Neural cell (in vitro differentiated cells): Measurements from ENCODE around the gene SLC4A2.

ENCODE experiments used
- EP300 ChIP-seq: fragments of 450-650 bp; conservative IDR thresholded peaks from 2 replicates; pipeline ENCODE4 v1.6.1; 2014; ENCODE audit warnings: antibody characterized with exemption, mild to moderate bottlenecking, moderate library complexity; ENCODE audit not compliant: poor library complexity, severe bottlenecking
- EZH2 ChIP-seq: fragments of 200-600, 300-800 bp; shearing (Covaris generic), sonication (generic); IDR thresholded peaks from 2 replicates; pipeline ENCODE4 v1.6.1; 2014; ENCODE audit warnings: antibody characterized with exemption, low read length, borderline replicate concordance, mild to moderate bottlenecking; ENCODE audit not compliant: insufficient read depth, poor library complexity, severe bottlenecking
- POLR2AphosphoS5 ChIP-seq: IDR thresholded peaks from 2 replicates; pipeline ENCODE4 v1.6.1; 2012
- REST ChIP-seq: IDR thresholded peaks from 2 replicates; pipeline ENCODE4 v1.6.1; 2012; ENCODE audit warnings: borderline replicate concordance
- TF ChIP-seq, protein P1 (sequence below): fragments of 450-650 bp; IDR thresholded peaks from 2 replicates; pipeline ENCODE4 v1.5.1; 2014; ENCODE audit warnings: antibody characterized with exemption, mild to moderate bottlenecking, moderate library complexity; ENCODE audit not compliant: poor library complexity, severe bottlenecking

GRCh38 chr7:151024435-151025056 lies 34.8 kb upstream of the SLC4A2 start, which contains the start of gene ATG9B:
- TF ChIP-seq, protein P1, sequence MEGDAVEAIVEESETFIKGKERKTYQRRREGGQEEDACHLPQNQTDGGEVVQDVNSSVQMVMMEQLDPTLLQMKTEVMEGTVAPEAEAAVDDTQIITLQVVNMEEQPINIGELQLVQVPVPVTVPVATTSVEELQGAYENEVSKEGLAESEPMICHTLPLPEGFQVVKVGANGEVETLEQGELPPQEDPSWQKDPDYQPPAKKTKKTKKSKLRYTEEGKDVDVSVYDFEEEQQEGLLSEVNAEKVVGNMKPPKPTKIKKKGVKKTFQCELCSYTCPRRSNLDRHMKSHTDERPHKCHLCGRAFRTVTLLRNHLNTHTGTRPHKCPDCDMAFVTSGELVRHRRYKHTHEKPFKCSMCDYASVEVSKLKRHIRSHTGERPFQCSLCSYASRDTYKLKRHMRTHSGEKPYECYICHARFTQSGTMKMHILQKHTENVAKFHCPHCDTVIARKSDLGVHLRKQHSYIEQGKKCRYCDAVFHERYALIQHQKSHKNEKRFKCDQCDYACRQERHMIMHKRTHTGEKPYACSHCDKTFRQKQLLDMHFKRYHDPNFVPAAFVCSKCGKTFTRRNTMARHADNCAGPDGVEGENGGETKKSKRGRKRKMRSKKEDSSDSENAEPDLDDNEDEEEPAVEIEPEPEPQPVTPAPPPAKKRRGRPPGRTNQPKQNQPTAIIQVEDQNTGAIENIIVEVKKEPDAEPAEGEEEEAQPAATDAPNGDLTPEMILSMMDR: no peak
- no peak for TF ChIP-seq POLR2AphosphoS5
- no peak for TF ChIP-seq EZH2
- TF ChIP-seq EP300: no peak
- TF ChIP-seq REST: no peak
